ENCODE measurements around the gene UBALD1. TPM values are rescaled to one million over a fixed set of nuclear protein-coding genes. Genes with fewer than 3 reads are reported as not detected.

The UBALD1 gene
- total and polyA plus RNA-seq, 2 donors (not counting 3 experiments of a cell fraction or from before 2014, with no cell fraction given): 24.8 to 41.6 TPM

GRCh38 chr16:4625560-4626159 is 11.0 kb upstream of the UBALD1 start:
- dilution Hi-C loops (cut with MboI; ENCODE audit: extremely low pct_ligation_motif_present, low sequenced_read_pairs): no loop called here

GRCh38 chr16:4624827-4625559 is 10.3 kb upstream of the UBALD1 start:
- no peaks in the 10 kb centered on the region for H3K36me3 ChIP-seq (ENCODE audit: control insufficient read depth in 2 of 2, extremely low read depth in 1 of 2, insufficient read depth in 2 of 2, low read length in 2 of 2)
- FAIRE-seq (peak; percentile 4), DNase-seq (ENCODE audit: low read depth, low spot score) (peak; percentile 74)
- dilution Hi-C loops (cut with MboI; ENCODE audit: extremely low pct_ligation_motif_present, low sequenced_read_pairs) (no loop called here), intact Hi-C loops (cut with micrococcal nuclease) (loop anchor here (1.0 to 2.0 kb wide), 4 partner anchors 9 to 109 kb away; partner anchors contain the start of genes ANKS3, DNAAF8 and NUDT16L1)
- H3K27ac ChIP-seq (ENCODE audit: insufficient read depth, low read depth, low read length): peak overlapping the region; percentile 80
- no peaks in the 10 kb centered on the region for H3K9me1 ChIP-seq (replicated peaks; ENCODE audit: control insufficient read depth, extremely low read depth, insufficient read depth, low read length)
- BruUV-seq (replicated peaks): TSS peak; percentile 39
- H3K27me3 ChIP-seq (ENCODE audit: control insufficient read depth in 2 of 2, insufficient read depth in 2 of 2, low read length in 2 of 2): no peaks in the 10 kb centered on the region
- CTCF ChIA-PET: interaction anchor here (0.6 to 1.9 kb wide), 21 partner anchors 8 to 331 kb away, joined by 3 to 16 read pairs (median 5); partner anchors contain the start of genes ANKS3 and DNAAF8
- POLR2A ChIA-PET: interaction anchor here (2.4 kb wide), 1 partner anchor 9 kb away, joined by 10 read pairs; no protein-coding TSS in a partner anchor
- peak overlapping the region; percentile 75 for H2AFZ ChIP-seq (ENCODE audit: low read depth, low read length)
- H3K9me3 ChIP-seq (replicated peaks; ENCODE audit: control insufficient read depth, insufficient read depth, low read length): no peaks in the 10 kb centered on the region
- H3K4me3 ChIP-seq (replicated peaks in 1 of 3; ENCODE audit: insufficient read depth in 1 of 3, low read depth in 1 of 3, low read length in 3 of 3): peak overlapping the region; percentile 64 to 77 (median 69)
- peaks cover 44% of the 10 kb centered on the region for H3K79me2 ChIP-seq (ENCODE audit: control insufficient read depth, insufficient read depth, low read length)
- H4K20me1 ChIP-seq (replicated peaks; ENCODE audit: control insufficient read depth, extremely low read depth, insufficient read depth, low read length): no peaks in the 10 kb centered on the region
- H3K9ac ChIP-seq (replicated peaks; ENCODE audit: extremely low read depth, insufficient read depth, low read length): peak overlapping the region; percentile 90
- peak overlapping the region; percentile 87 for H3K4me2 ChIP-seq (ENCODE audit: insufficient read depth, low read length)
- peaks cover 10% of the 10 kb centered on the region for H3K4me1 ChIP-seq (ENCODE audit: control insufficient read depth, extremely low read depth, insufficient read depth, low read length)
- TF ChIP-seq GATA2 (IDR thresholded peaks at IDR 0.05; ENCODE audit: insufficient read depth, insufficient read length, low read depth, low read length): no peak
- no peak for TF ChIP-seq CTCF (IDR thresholded peaks at IDR 0.05; ENCODE audit: extremely low read depth in 1 of 2, insufficient read depth in 1 of 2, low read depth in 1 of 2, low read length in 2 of 2)
- peak; percentile 96 for TF ChIP-seq POLR2A (IDR thresholded peaks at IDR 0.05; ENCODE audit: low read depth, low read length)
- peak; percentile 82 for TF ChIP-seq POLR2AphosphoS5 (IDR thresholded peaks at IDR 0.05; ENCODE audit: insufficient read depth, low read depth, low read length)

More at GRCh38 chr16:4625560-4626159, 11.0 kb upstream of the UBALD1 start:
- Histone ChIP-seq H3K9me1 (replicated peaks; ENCODE audit: control insufficient read depth, extremely low read depth, insufficient read depth, low read length) (no peaks in the 10 kb centered on the region), H3K9me3 (replicated peaks; ENCODE audit: control insufficient read depth, insufficient read depth, low read length) (no peaks in the 10 kb centered on the region), H4K20me1 (replicated peaks; ENCODE audit: control insufficient read depth, extremely low read depth, insufficient read depth, low read length) (no peaks in the 10 kb centered on the region), H3K4me3 (replicated peaks in 1 of 3; ENCODE audit: insufficient read depth in 1 of 3, low read depth in 1 of 3, low read length in 3 of 3) (peak overlapping the region; percentile 64 to 77 (median 69)), H3K79me2 (ENCODE audit: control insufficient read depth, insufficient read depth, low read length) (peaks cover 50% of the 10 kb centered on the region), H3K36me3 (ENCODE audit: control insufficient read depth in 2 of 2, extremely low read depth in 1 of 2, insufficient read depth in 2 of 2, low read length in 2 of 2) (no peaks in the 10 kb centered on the region), H3K27ac (ENCODE audit: insufficient read depth, low read depth, low read length) (peak overlapping the region; percentile 80), H2AFZ (ENCODE audit: low read depth, low read length) (peak overlapping the region; percentile 75), H3K27me3 (ENCODE audit: control insufficient read depth in 2 of 2, insufficient read depth in 2 of 2, low read length in 2 of 2) (no peaks in the 10 kb centered on the region), H3K9ac (replicated peaks; ENCODE audit: extremely low read depth, insufficient read depth, low read length) (peak overlapping the region; percentile 90), H3K4me1 (ENCODE audit: control insufficient read depth, extremely low read depth, insufficient read depth, low read length) (peaks cover 10% of the 10 kb centered on the region), H3K4me2 (ENCODE audit: insufficient read depth, low read length) (peak overlapping the region; percentile 87)
- FAIRE-seq: peak; percentile 50
- ChIA-PET POLR2A (interaction anchor here (1.0 to 2.4 kb wide), 2 partner anchors 9 to 18 kb away, joined by 3 to 10 read pairs; no protein-coding TSS in a partner anchor), CTCF (interaction anchor here (1.9 kb wide), 1 partner anchor 11 kb away, joined by 8 read pairs; no protein-coding TSS in a partner anchor)
- intact Hi-C loops (cut with micrococcal nuclease): loop anchor here (1.0 to 2.0 kb wide), 3 partner anchors 25 to 109 kb away; partner anchors contain the start of genes ANKS3, DNAAF8 and NUDT16L1
- no peak for TF ChIP-seq GATA2 (IDR thresholded peaks at IDR 0.05; ENCODE audit: insufficient read depth, insufficient read length, low read depth, low read length)
- no peak for TF ChIP-seq EZH2 (IDR thresholded peaks at IDR 0.05; ENCODE audit: borderline replicate concordance, low read depth, low read length, severe bottlenecking)
- no peak for TF ChIP-seq POLR2A (IDR thresholded peaks at IDR 0.05; ENCODE audit: low read depth, low read length)
- TF ChIP-seq MYC (IDR thresholded peaks at IDR 0.05; ENCODE audit: low read depth, low read length): no peak
- TF ChIP-seq POLR2AphosphoS5 (IDR thresholded peaks at IDR 0.05; ENCODE audit: insufficient read depth, low read depth, low read length): no peak
- BruUV-seq (replicated peaks): no TSS peak
- DNase-seq (ENCODE audit: low read depth, low spot score): no peak
